ENCODE results near the gene ANKRD28. TPM values are rescaled to one million over a fixed set of nuclear protein-coding genes. Genes with fewer than 3 reads are reported as not detected.

ANKRD28 gene
- total and polyA plus RNA-seq, 2 experiments from 2014 or later, result 15.2 to 61.3 TPM

GRCh38 chr3:15791525-15791924 is 6.3 kb downstream of the ANKRD28 start:
- DNase-seq (ENCODE audit: low spot score), result no peak
- Mint-ChIP-seq H3K4me3 (no peak overlapping the region), H3K9me3 (no peaks in the 10 kb centered on the region), H3K27me3 (ENCODE audit: insufficient read depth, low read depth, poor library complexity) (peaks cover 2% of the 10 kb centered on the region), H3K4me1 (peaks cover 11% of the 10 kb centered on the region), H3K27ac (no peak overlapping the region), H3K36me3 (ENCODE audit: low read depth) (peaks cover 4% of the 10 kb centered on the region; the same call in 2 of the 3 replicates)
- H3K4me3 ChIP-seq, result no peak overlapping the region
- H3K27ac ChIP-seq (ENCODE audit: low read depth), result no peak overlapping the region
- no peak overlapping the region for H3K4me2 ChIP-seq
- H3F3A ChIP-seq (replicated peaks; ENCODE audit: low read depth), result no peaks in the 10 kb centered on the region
- H3K36me3 ChIP-seq (ENCODE audit: insufficient read depth), result no peaks in the 10 kb centered on the region
- ATAC-seq, result no peak
- TF ChIP-seq CREB1 (CRISPR knock-in tag; IDR thresholded peaks at IDR 0.05; ENCODE audit: low read depth) (no peak), ZNF331 (CRISPR knock-in tag; IDR thresholded peaks at IDR 0.05; ENCODE audit: low read depth) (no peak), EZH2 (IDR thresholded peaks at IDR 0.05; ENCODE audit: low read depth, unreplicated experiment) (no peak), POLR2AphosphoS5 (IDR thresholded peaks at IDR 0.05; ENCODE audit: low read depth) (no peak), NANOG (IDR thresholded peaks at IDR 0.05; ENCODE audit: borderline replicate concordance) (no peak), ZNF462 (CRISPR knock-in tag; IDR thresholded peaks at IDR 0.05) (no peak), CTCF (conservative IDR thresholded peaks at IDR 0.05; ENCODE audit: low read depth in 2 of 2) (no peak), STAT1 (IDR thresholded peaks at IDR 0.05; ENCODE audit: unreplicated experiment) (no peak), JUNB (IDR thresholded peaks at IDR 0.05; ENCODE audit: unreplicated experiment) (no peak), REST (IDR thresholded peaks at IDR 0.05; ENCODE audit: unreplicated experiment) (no peak), EZH2phosphoT487 (IDR thresholded peaks at IDR 0.05; ENCODE audit: unreplicated experiment) (no peak), ZNF114 (CRISPR knock-in tag; IDR thresholded peaks at IDR 0.05) (no peak), ETS1 (IDR thresholded peaks at IDR 0.05) (no peak)
- H3K9me2 ChIP-seq (ENCODE audit: insufficient read depth), result no peaks in the 10 kb centered on the region
- peaks cover 57% of the 10 kb centered on the region for H3K79me2 ChIP-seq (replicated peaks; ENCODE audit: insufficient read depth)
- H4K20me1 ChIP-seq (replicated peaks; ENCODE audit: insufficient read depth), result peaks cover 5% of the 10 kb centered on the region; the same call in 1 of the 2 replicates
- no peaks in the 10 kb centered on the region for H3K27me3 ChIP-seq (ENCODE audit: insufficient read depth)
- H3K4me1 ChIP-seq (ENCODE audit: insufficient read depth), result peaks cover 9% of the 10 kb centered on the region
- no peak overlapping the region for H2AFZ ChIP-seq
